ENCODE data around the gene NAALADL1.

The NAALADL1 gene

GRCh38 chr11:65078786-65079342 is 20.5 kb upstream of the NAALADL1 start:
- no peak for DNase-seq

GRCh38 chr11:65078151-65078550 is 19.8 kb upstream of the NAALADL1 start:
- DNase-seq: no peak

- DNase-seq: no peak
These were observed 19.1 kb upstream of the NAALADL1 start for GRCh38 chr11:65077451-65077850.

- no peak for DNase-seq
These were observed 14.2 kb upstream of the NAALADL1 start for GRCh38 chr11:65072631-65072966.

GRCh38 chr11:65071907-65072630 is 13.7 kb upstream of the NAALADL1 start:
- DNase-seq: no peak

- DNase-seq: no peak
These were observed 10.9 kb upstream of the NAALADL1 start for GRCh38 chr11:65069217-65069616.

- DNase-seq: no peak
These were observed 9.1 kb upstream of the NAALADL1 start for GRCh38 chr11:65067446-65067845.

- no peak for DNase-seq
These were observed 8.5 kb upstream of the NAALADL1 start for GRCh38 chr11:65066805-65067291.

GRCh38 chr11:65066315-65066714 is 8.0 kb upstream of the NAALADL1 start:
- DNase-seq: no peak

- no peak for DNase-seq
These were observed 7.5 kb upstream of the NAALADL1 start for GRCh38 chr11:65065851-65066250.

- DNase-seq: no peak
These were observed 6.5 kb upstream of the NAALADL1 start for GRCh38 chr11:65064847-65065240.

GRCh38 chr11:65063532-65063931 is 5.2 kb upstream of the NAALADL1 start:
- DNase-seq: no peak

GRCh38 chr11:65060913-65061408 is 2.6 kb upstream of the NAALADL1 start:
- DNase-seq: no peak

- DNase-seq: no peak
These were observed 1.8 kb upstream of the NAALADL1 start for GRCh38 chr11:65059959-65060824.

GRCh38 chr11:65059523-65059922 is 1.2 kb upstream of the NAALADL1 start:
- DNase-seq: no peak

- no peak for DNase-seq
These were observed 341 bp downstream of the NAALADL1 start for GRCh38 chr11:65058012-65058411.

- DNase-seq: no peak
These were observed 827 bp downstream of the NAALADL1 start for GRCh38 chr11:65057526-65057925.

- DNase-seq: no peak
These were observed 1.4 kb downstream of the NAALADL1 start for GRCh38 chr11:65056999-65057398.

- no peak for DNase-seq
These were observed 2.8 kb downstream of the NAALADL1 start for GRCh38 chr11:65055538-65055937.

GRCh38 chr11:65053827-65054508 is 4.4 kb downstream of the NAALADL1 start:
- DNase-seq: no peak

- no peak for DNase-seq
These were observed 6.9 kb downstream of the NAALADL1 start for GRCh38 chr11:65051398-65051858.

- DNase-seq: no peak
These were observed 10.6 kb downstream of the NAALADL1 start for GRCh38 chr11:65047581-65048422.

All from midbrain (tissue), 1 donor.